Tibial nerve (tissue), 4 donors: ENCODE data around the gene NEU4. TPM values are rescaled to one million over a fixed set of nuclear protein-coding genes. Genes with fewer than 3 reads are reported as not detected.

Experiments used
- DNase-seq, 2 donors: peaks; one replicate each; pipeline ENCODE4 v3.0.0-alpha.2; 2019; ENCODE audit warnings: low spot score in 2 of 2
- H3K27ac ChIP-seq, 4 donors: fragments of 200-600 bp; sonication (generic) in 3 of 4; one replicate each; pipeline ENCODE4 v1.5.1; 2017 to 2019; ENCODE audit warnings: mild to moderate bottlenecking in 1 of 4
- H3K27me3 ChIP-seq, 2 donors: fragments of 200-600 bp; sonication (generic) in 1 of 2; one replicate each; pipeline versions ENCODE4 v1.5.1 to v1.6.0; 2017 to 2019
- H3K36me3 ChIP-seq, 3 donors: fragments of 200-600 bp; sonication (generic); one replicate each; pipeline ENCODE4 v1.5.1; 2018 to 2019
- H3K4me1 ChIP-seq, 4 donors: fragments of 200-600 bp; sonication (generic) in 3 of 4; one replicate each; pipeline ENCODE4 v1.5.1; 2017 to 2019
- H3K4me3 ChIP-seq, 4 donors: fragments of 200-600 bp; sonication (generic) in 3 of 4; one replicate each; pipeline ENCODE4 v1.5.1; 2017 to 2019; ENCODE audit warnings: mild to moderate bottlenecking in 1 of 4, moderate library complexity in 1 of 4
- H3K9me3 ChIP-seq, 4 donors: fragments of 200-600 bp; sonication (generic) in 3 of 4; one replicate each; pipeline ENCODE4 v1.5.1; 2017 to 2019
- CTCF ChIP-seq, 5 experiments: fragments of 200-600 bp in 3 of 5; fragments of 450-650 bp in 2 of 5; sonication (generic) in 3 of 5; IDR thresholded peaks; one replicate each; pipeline ENCODE4 v1.5.1; 2016 to 2019; ENCODE audit warnings: antibody characterized with exemption in 5 of 5, mild to moderate bottlenecking in 3 of 5, moderate library complexity in 2 of 5
- EP300 ChIP-seq, 2 donors: sonication (generic); formaldehyde crosslinking; IDR thresholded peaks; one replicate each; pipeline ENCODE4 v1.6.1; 2017; ENCODE audit warnings: antibody characterized with exemption in 2 of 2, mild to moderate bottlenecking in 1 of 2
- POLR2A ChIP-seq, 2 donors: fragments of 450-650 bp; IDR thresholded peaks; one replicate each; pipeline ENCODE4 v1.6.1; 2017; ENCODE audit warnings: antibody characterized with exemption in 2 of 2, mild to moderate bottlenecking in 2 of 2, moderate library complexity in 2 of 2
- WGBS, 2 donors: methylation state at CpG; one replicate each; pipeline ENCODE4 v1.1.5; 2018; 5-methylcytosine and 5-hydroxymethylcytosine counted together
- total RNA-seq, 4 donors: library from RNA; depleted of rRNA; stranded (reverse); fragments of >200 nt; gene quantifications; one replicate each; pipeline ENCODE4 v1.1.0, GENCODE V29; 2016

NEU4 gene
- total RNA-seq, 4 donors from 2014 or later, result 1.1 to 1.6 TPM; not detected in 2

GRCh38 chr2:241808051-241808720 lies 807 bp upstream of the NEU4 start:
- no peak overlapping the region for H3K4me3 ChIP-seq
- H3K9me3 ChIP-seq, result no peaks in the 10 kb centered on the region
- peak overlapping the region in 2 of 4 donors; percentile 59 to 70 for H3K27ac ChIP-seq
- H3K36me3 ChIP-seq, result no peaks in the 10 kb centered on the region
- WGBS, 2 donors, result 58 to 69% methylated on average over 16 of the region's 17 CpGs
- peaks cover 0 to 32% (median 12%) of the 10 kb centered on the region in 4 donors for H3K4me1 ChIP-seq
- H3K27me3 ChIP-seq, result peaks cover 0 to 12% of the 10 kb centered on the region in 2 donors
- no peak for TF ChIP-seq CTCF (IDR thresholded peaks at IDR 0.05)
- no peak for TF ChIP-seq POLR2A (IDR thresholded peaks at IDR 0.05)
- no peak for TF ChIP-seq EP300 (IDR thresholded peaks at IDR 0.05)
- peak in 1 of 2 donors; percentile 12 for DNase-seq

GRCh38 chr2:241809383-241810306 lies 652 bp downstream of the NEU4 start:
- Histone ChIP-seq H3K9me3 (no peaks in the 10 kb centered on the region), H3K4me3 (peak overlapping the region in 1 of 4 donors; percentile 8), H3K27ac (peak overlapping the region in 1 of 4 donors; percentile 1), H3K27me3 (peaks cover 0 to 2% of the 10 kb centered on the region in 2 donors), H3K4me1 (peaks cover 0 to 17% (median 3%) of the 10 kb centered on the region in 4 donors), H3K36me3 (no peaks in the 10 kb centered on the region)
- no peak for DNase-seq
- WGBS, 2 donors, result 76 to 81% methylated on average over 27 to 29 of the region's 29 CpGs
- no peak for TF ChIP-seq CTCF (IDR thresholded peaks at IDR 0.05)
- TF ChIP-seq EP300 (IDR thresholded peaks at IDR 0.05), result no peak
- no peak for TF ChIP-seq POLR2A (IDR thresholded peaks at IDR 0.05)

GRCh38 chr2:241810307-241811200 lies 1.6 kb downstream of the NEU4 start:
- WGBS, 2 donors, result 59 to 69% methylated on average over 19 to 23 of the region's 28 CpGs
- no peak for TF ChIP-seq CTCF (IDR thresholded peaks at IDR 0.05)
- TF ChIP-seq EP300 (IDR thresholded peaks at IDR 0.05), result no peak
- TF ChIP-seq POLR2A (IDR thresholded peaks at IDR 0.05), result no peak
- H3K9me3 ChIP-seq, result no peaks in the 10 kb centered on the region
- H3K4me3 ChIP-seq, result no peak overlapping the region
- DNase-seq, result no peak
- no peaks in the 10 kb centered on the region for H3K36me3 ChIP-seq
- H3K4me1 ChIP-seq, result peaks cover 0 to 14% (median 0%) of the 10 kb centered on the region in 4 donors
- no peaks in the 10 kb centered on the region for H3K27me3 ChIP-seq
- H3K27ac ChIP-seq, result peak overlapping the region in 1 of 4 donors; percentile 1

GRCh38 chr2:241811201-241811951 lies 2.4 kb downstream of the NEU4 start:
- Histone ChIP-seq H3K4me1 (peaks cover 0 to 14% (median 0%) of the 10 kb centered on the region in 4 donors), H3K4me3 (no peak overlapping the region), H3K27me3 (peaks cover 0 to 6% of the 10 kb centered on the region in 2 donors), H3K27ac (peak overlapping the region in 1 of 4 donors; percentile 1), H3K9me3 (no peaks in the 10 kb centered on the region), H3K36me3 (no peaks in the 10 kb centered on the region)
- 83 to 84% methylated on average over 8 to 13 of the region's 27 CpGs for WGBS, 2 donors
- no peak for TF ChIP-seq POLR2A (IDR thresholded peaks at IDR 0.05)
- TF ChIP-seq EP300 (IDR thresholded peaks at IDR 0.05), result no peak
- TF ChIP-seq CTCF (IDR thresholded peaks at IDR 0.05), result no peak
- DNase-seq, result no peak
